ENCODE data around the gene PLXNC1.
A peak's percentile ranks its signal among the peaks of the same experiment; 100 is the strongest.

PLXNC1 gene

GRCh38 chr12:94269316-94269999 lies 121.1 kb downstream of the PLXNC1 start:
- DNase-seq, result no peak

GRCh38 chr12:94271351-94271750 lies 123.0 kb downstream of the PLXNC1 start:
- DNase-seq, result no peak

GRCh38 chr12:94272280-94272679 lies 123.9 kb downstream of the PLXNC1 start:
- DNase-seq, result no peak

DNA sequence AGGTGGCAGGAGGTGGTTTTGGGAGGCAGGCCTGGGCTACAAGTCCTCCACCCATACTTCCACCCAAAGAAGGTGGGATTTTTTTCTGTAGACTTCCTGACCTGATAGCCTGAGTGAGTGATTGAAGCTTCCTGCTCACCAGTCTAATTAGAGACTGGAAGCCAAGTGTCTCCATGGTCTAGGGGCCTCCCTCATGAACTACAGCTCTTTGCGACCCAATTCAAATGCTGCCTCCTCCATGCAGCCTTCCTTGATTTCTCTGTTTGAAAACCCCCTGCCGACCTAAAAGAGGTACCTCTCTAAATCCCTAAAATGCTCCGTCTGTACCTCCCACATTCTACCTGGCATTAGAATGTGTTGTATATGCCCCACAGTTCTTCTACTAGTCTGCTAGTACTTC lies 124.9 kb downstream of the PLXNC1 start:
- no peak for DNase-seq

DNA sequence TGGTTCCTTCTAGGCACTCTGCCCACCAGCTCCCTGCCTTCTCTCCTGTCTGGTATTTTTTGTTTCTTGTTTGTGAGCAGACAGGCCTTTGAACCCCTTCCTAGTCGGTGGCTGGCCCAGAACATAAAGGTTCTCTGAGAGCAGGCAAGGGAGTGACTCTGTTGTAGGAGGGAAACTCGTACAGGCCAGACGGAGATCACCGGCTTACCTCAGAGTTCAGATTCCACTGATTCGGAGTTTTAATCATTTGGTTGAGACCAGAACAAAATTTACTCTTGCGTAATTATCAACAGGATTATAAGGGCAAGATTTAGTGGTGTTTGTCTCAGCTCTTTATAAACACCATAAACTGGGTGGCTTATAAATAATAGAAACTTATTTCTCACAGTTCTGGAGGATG lies 128.3 kb downstream of the PLXNC1 start:
- DNase-seq, result no peak

DNA sequence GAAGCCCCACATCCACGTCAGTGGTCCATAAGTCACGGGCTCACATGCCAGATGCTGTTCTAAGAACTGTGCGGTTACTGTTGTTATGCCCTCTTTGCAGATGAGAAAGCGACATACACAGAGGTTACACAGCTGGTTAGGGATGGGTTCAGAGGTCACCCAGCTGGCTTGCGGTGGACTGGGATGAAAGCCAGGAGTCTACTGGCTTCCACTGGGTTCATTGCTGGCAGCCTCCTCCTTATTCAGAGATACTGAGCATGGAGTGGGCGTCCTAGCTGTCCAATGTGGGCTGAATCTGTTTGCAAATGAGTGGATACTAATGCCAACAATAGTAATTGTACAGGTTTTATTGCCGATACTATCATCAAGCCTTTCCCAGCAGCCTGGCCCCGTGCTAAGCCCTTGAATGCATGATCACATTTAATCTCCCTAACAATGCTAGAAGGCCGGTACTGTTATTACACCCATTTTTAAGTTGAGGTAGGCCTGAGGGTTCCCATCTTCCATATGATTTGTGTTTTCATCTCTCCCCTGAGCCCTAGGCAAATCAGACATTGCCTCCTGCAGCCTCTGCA lies 129.1 kb downstream of the PLXNC1 start:
- DNase-seq, result no peak

DNA sequence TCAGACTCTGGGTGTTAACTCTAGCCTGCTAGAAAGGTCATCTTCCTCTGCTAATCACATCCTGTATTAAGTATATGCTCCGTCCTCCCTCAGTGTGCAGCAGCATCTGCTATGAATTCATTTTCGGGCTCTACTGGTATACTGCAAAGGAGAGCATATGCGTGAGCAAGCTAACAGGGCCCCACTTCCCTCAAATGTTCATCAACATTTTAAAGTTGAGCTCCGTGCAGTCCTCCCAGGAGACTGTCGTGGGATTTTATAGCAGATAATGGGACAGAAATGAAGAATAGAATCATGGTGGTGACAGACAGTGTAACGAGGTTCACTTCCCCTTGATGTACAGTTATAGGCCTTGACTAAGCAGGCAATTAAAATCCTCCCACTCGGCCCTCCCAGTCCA lies 131.7 kb downstream of the PLXNC1 start:
- no peak for DNase-seq

GRCh38 chr12:94282675-94283074 lies 134.3 kb downstream of the PLXNC1 start:
- DNase-seq, result peak in 1 of 2 donors; percentile 18

- DNase-seq, result no peak
Observed at GRCh38 chr12:94284046-94284445, 135.7 kb downstream of the PLXNC1 start.

GRCh38 chr12:94284859-94285258 lies 136.5 kb downstream of the PLXNC1 start:
- DNase-seq, result no peak

GRCh38 chr12:94285943-94286582 lies 137.7 kb downstream of the PLXNC1 start:
- no peak for DNase-seq

GRCh38 chr12:94286583-94287244 lies 138.3 kb downstream of the PLXNC1 start:
- DNase-seq, result no peak

GRCh38 chr12:94287245-94287628 lies 138.9 kb downstream of the PLXNC1 start:
- no peak for DNase-seq

- no peak for DNase-seq
Observed at GRCh38 chr12:94289461-94290312, 141.3 kb downstream of the PLXNC1 start.

DNA sequence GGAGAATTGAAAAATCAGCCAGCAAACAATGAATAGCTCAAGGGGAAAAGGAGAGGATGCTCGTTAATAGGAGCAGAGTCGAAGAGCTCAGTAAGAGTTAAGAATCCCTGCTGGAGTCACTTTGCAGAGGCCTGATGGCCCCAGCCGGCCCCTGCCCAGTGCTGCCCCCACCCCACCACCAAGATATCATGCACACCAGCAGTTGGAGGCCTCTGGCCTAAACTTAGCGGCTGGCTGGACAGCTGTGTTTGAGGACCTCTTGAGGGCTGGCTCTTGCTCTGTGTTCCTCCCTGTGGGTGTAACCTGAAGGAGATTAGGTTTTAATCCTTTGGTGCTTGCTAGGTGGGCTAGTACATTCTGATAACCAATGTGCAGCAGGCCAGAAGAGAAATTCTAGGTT lies 142.0 kb downstream of the PLXNC1 start:
- no peak for DNase-seq

DNA sequence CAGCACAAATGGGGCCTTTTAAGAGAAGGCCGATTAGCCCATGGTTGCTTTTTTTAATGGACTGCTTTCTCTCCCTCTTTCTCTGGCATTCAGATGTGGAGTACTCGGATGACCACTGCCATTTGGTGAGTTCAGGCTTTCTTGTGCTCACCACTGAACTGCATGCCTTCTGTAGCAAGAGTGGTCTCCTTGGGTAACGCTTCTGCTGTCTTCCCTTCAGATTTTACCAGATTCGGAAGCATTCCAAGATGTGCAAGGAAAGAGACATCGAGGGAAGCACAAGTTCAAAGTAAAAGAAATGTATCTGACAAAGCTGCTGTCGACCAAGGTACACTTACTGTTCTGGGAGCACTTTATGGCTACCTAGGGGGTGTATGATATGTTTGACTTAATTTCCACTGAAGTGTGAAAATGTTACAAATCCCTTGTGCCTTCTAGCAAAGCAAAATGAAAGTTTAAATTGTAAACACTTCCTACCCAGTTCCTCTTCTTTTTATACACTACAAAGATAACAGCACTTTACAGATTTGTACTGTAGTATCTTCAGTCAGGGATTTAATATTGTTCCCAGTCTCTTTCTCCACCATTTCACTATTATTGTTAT lies 148.8 kb downstream of the PLXNC1 start:
- no peak for DNase-seq

DNA sequence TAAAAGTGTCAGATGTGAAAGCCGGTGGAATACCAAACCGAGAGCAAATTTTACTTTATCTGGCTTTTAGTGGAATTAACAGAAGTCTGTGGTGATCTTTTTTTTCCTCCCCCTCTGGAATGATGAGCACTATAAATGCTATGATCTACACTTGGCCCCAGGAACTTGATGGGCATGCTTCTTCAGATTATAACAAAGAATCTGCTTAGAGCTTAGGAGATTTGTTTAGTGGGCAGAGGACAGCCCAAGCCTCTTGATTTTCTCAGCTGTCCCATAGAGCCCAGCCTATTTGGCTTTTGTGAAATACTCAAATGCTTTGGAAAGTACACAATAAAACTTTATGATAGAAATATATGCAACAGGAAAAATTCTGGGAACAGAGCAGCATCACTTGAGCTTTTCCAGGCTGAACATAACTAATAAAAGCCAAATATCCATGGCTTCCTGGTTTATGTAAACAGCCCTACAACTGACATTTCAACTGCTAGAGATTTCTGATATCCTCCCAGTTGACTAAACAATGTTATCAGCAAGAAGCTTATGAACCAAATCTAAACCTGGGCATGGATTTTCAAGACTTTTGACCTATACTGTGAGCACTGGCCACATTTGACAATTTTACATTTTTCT lies 149.6 kb downstream of the PLXNC1 start:
- DNase-seq, result no peak

DNA sequence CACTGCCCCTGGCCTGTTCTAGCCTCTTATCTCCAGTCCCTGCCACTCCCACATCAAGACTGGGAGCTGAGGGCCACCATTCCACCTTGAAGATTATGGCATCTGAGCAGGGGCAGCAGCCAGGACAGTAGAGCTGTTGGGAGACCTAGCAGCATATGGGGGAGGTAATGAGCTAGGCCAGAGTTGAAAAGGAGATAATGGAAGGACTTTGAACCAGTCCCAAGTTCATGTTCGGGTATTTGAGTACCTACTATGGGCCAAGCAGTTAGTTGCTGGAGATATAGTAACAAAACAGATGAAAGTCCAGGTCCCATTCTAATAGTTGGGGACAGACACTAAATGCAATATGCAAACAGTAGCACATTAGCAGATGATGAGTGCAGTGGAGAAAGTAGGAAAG lies 151.5 kb downstream of the PLXNC1 start:
- no peak for DNase-seq

DNA sequence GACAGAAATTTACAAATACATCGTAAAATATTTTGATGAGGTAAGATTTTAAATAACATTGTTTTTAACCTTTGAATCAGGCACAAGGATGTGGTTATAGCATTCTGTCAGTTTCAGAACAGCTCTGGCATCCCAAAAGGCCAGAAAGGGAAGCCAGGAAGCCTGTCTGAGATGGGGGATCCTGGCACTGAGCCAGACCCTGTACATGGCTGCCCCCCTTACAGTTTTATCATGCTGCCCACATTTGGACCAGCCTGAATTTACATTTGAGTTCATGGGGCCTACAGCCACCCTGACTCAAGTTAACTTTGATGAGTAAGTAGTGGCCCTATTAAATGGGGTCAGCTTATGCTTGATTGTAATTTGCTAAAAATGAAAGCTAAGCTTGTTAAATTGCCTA lies 155.6 kb downstream of the PLXNC1 start:
- no peak for DNase-seq

DNA sequence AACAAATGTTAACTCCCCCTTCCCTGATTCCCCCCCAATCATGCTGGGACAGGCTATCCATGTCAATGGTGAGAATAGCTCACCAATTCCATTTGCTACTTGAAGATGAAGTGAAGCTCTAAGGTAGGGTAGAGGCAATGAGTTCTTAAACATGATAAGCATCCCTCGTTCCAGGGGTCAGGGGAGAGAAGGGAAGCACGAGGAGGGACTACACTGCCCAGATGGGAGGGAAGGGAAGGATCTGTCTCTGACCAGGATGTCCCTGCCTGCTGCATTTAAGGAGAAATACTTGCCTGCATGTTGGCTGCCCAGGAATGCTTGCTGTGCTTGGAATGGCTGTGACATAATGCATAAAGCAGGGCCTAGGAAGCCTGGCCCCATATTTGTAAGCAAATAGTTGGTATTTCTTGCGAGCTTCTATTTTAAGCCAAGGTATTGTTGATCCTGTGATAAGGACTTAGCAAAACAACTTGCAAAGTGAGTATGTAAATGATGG lies 156.2 kb downstream of the PLXNC1 start:
- DNase-seq, result no peak

- DNase-seq, result peak; percentile 39 to 41
Observed at GRCh38 chr12:94305130-94305957, 157.0 kb downstream of the PLXNC1 start.
